GM19193 (cell line): ENCODE data around the gene PDZRN4.

Experiments
- POLR2A ChIP-seq: IDR thresholded peaks from 4 replicates; pipeline ENCODE4 v1.6.1; 2011; ENCODE audit not compliant: insufficient read depth, insufficient read length; ENCODE audit errors: extremely low read depth

The PDZRN4 gene

DNA sequence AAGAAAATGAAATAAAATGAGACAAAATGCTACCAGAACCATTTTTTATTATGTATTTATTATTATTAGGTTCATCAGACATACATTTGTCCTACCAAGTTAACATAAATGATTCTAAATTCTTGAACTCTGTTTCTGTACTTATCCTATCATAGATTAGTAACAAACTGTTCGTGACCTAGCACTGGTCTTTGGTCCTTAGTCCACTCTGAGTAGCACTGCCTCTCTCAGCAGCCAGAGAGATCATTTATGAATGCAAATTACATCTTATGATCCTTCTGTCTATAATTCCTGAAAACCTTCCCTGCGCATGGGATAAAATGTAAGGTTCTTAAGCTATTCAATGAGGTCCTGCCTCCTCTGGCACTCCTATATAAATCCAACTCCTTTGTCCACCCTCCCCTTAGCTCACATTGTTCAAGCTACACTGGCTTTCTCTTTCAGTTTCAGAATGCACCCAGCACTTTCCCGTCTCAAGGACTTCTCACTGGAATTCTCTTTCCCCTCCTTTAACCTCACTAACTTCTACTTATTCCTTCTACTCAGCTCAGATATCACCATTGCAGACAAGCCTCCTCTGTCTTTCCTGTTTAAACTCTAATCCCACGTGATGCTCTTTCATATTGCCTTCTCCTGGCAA, 17.1 kb downstream of the PDZRN4 start:
- TF ChIP-seq POLR2A: no peak

DNA sequence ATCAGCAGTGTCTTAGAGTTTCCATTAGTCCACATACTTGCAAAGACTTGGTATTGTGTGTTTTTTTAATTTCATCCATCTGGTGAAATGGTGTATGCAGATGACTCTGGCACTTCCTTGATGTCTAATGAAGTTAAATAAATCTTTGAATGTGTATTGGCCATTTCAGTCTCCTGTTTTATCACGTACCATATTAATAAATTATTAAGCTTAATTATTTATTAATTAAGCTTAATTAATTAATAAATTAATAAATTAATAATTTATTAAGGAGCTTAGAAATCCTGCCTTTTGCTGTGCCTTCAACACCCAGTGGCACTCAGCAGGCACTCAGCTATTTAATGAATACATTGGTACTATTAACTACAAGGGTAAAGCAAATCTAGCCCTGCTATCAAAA, 18.2 kb downstream of the PDZRN4 start:
- no peak for TF ChIP-seq POLR2A

DNA sequence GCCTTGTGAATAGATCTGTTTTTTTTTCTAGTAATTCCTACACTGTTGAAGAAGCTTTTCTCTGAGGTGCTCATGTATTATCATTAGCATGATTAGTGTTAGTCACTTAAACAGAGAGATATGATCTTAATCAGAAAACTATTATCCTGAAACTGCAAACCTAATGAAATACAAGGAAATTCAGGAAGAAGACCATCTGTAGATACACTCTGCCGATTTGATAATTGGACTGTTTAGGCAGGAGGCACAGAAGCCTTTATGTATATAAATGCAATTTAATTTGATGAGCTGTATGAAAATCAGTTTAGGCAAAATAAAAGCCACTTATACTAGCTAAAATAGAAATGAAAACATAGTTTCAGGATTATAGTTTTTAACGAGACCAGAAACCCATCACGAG, 23.3 kb downstream of the PDZRN4 start:
- TF ChIP-seq POLR2A: no peak

GRCh38 chr12:41212625-41213024, 24.5 kb downstream of the PDZRN4 start:
- TF ChIP-seq POLR2A: no peak

- TF ChIP-seq POLR2A: no peak
These were observed 25.0 kb downstream of the PDZRN4 start for GRCh38 chr12:41213107-41213506.

DNA sequence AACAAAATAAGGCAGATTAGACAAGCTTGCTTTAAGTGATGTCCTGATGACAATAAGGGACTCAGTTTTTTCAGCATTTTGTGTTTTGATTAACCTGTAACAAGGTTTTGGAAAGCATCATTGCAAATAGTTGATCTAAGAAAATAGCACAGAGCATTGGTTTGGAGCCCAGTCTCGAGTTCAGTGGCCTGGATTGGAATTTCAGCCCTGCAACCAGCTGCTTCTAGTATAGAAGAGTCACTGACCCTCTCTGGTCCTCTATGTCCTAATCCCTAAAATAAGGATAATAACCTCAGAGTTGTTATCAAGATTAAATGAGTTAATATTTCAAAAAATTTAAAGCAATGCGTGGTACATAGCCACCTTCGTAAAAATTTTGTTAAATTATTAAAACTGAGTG, 25.5 kb downstream of the PDZRN4 start:
- TF ChIP-seq POLR2A: no peak

DNA sequence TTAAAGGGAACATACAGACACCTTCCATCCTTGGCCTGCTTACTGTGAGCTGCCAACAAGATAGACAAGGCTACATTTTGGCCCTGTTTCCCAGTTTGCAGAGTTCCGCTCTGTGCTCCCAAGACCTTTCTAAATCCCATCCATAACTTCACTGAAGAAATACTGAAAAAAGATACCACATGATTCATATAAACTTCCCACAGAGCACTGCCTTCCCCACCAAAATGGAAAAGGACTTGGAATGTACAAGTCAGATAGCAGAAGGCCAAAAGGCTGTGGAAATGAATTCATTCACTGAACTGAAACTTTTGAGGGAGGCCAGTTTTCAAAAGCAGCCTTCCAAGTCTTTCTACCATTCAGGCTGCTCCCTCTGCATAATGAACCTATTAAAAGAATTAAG, 29.6 kb downstream of the PDZRN4 start:
- no peak for TF ChIP-seq POLR2A

DNA sequence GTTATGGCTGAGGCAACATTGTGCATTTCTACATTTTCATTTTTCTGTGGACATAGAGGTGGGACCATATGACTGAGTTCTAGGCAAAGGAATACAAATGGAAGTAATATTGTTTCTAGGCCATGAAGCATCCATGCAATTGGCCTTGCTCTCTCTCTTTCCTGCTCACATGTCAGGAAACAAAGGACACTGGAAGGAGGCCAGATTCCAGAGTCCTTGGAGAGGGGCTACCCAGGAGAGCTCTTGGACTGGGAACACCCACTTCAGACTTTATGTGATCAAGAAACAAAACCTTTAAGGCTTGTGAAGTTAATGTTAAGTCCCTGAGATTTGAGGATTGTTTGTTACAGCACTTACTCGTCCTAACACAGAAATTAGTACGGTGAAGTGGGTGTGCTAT, 32.8 kb downstream of the PDZRN4 start:
- TF ChIP-seq POLR2A: no peak

DNA sequence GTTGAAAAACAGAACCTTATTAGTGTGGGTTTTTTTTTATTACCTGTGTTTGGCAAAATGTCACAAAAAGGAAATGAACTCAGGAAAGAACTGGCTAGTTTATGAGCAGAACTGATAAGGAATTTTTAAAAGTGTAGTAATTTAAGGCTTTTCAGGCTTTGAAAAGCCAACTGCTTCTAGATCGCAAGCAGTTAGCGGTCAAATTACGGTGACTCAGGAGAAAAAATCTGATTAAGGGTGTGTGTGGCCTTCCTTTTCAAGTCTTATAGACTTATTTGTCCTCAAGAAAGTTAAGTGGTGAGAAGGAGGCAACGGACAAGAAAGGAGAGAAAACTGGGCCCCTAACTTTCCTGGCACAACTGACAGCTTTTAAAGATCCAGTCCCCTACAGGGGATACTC, 33.4 kb downstream of the PDZRN4 start:
- TF ChIP-seq POLR2A: no peak

DNA sequence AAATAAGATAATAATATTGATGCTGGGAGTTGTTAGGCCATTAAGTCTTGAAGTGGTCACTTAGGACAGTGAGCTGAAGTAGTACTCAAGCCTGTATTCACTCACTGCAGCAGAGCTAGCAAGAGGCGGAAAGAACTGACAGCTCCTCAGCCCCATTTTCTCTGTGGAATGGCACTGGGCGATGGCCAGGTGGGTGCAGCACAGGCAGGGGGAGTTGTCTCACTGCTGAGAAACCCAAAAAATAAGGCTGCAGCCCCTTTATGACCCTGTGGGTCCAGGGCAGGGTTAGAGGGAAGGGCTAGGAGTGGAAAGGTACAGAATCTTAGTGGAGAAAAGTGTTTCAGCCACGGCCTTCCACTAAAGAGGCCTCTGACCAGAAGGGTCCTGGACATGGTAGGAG, 35.5 kb downstream of the PDZRN4 start:
- TF ChIP-seq POLR2A: no peak

DNA sequence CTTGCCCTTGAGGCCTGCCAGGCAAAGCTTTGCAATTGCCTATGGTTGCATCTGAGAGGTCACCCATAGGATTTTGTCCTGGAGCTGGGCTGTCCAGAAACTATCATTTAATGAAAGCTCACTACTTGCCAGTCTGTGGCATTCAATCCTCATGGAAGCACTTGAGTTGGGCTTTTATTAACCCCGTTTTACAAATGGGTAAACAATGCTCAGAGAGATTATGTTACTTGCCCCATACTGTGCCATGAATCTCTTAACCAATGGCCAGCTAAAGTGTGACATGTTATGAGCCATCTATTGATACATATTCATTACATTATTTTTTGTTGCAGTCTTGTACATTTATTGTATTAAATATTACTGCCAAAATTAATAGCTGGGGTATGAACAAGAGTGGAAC, 35.9 kb downstream of the PDZRN4 start:
- TF ChIP-seq POLR2A: no peak

DNA sequence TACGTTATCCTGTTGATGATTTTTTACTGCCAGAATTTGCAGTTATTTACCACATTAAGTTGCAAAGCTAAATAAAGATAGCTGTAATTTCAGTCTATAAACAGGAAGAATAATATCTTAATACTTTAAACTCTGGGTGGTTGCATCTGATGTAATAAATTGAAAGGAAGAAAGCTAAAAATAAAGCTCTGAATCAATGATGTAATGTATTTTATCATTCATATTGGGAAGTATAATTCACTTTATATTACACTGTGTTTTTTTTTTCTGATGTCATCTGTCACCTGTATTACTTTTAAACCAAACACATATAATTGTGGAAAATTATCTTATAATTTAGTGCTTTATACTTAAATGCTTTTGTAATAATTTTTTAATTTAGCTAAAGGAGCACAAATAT, 37.1 kb downstream of the PDZRN4 start:
- no peak for TF ChIP-seq POLR2A

DNA sequence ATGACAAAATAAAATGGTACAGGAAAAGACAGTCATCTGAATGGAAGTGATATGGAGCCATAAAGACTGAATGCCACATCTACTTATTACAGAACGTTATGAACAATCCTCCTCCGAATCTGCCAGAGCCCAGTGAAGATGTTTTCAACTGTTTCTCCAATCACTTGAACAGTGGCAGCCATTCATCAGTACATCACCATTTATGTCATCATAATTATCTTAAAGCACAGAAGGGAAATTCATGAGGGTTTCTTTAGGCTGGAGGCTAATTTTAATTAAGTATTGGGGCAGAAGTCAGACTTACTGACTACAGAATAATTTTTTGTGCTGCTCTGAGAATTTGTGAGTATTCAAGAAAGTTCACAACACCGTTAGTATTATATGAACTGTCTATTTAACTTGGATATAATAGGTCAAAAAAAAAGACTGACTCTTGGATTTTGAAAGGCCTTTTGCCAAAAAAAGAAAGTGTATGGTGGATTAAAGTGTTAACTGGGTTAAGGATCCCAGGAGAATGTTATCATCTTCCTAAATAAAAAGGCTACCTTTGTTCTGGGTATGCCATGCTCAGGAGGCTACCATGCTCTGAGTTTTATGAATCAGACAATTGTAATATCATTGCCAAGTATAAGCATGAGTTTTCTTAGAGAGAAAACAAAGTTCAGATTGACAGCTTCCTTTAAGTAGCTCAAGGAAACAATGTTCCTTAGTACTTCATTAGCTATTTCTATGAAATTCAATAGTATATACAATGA, 40.1 kb downstream of the PDZRN4 start:
- TF ChIP-seq POLR2A: no peak

DNA sequence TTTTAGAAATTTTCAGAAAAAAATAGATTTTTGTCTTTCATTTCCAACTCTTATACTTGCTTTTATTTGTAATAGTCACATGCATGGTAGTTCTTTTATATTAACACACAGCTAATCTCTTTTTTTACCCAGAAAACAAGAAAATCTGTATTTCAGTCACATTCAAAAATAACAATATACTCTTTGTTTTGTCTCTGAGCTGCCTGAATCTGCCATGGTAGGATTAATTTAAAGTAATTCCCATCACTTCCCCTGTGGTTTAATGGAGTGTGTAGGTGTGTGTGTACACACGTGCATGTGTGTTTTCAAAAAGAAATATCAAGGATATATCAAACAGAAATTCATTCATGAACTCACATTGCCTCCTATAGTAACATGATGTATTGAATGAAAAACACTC, 42.6 kb downstream of the PDZRN4 start:
- TF ChIP-seq POLR2A: no peak

GRCh38 chr12:41234692-41235091, 46.6 kb downstream of the PDZRN4 start:
- no peak for TF ChIP-seq POLR2A

DNA sequence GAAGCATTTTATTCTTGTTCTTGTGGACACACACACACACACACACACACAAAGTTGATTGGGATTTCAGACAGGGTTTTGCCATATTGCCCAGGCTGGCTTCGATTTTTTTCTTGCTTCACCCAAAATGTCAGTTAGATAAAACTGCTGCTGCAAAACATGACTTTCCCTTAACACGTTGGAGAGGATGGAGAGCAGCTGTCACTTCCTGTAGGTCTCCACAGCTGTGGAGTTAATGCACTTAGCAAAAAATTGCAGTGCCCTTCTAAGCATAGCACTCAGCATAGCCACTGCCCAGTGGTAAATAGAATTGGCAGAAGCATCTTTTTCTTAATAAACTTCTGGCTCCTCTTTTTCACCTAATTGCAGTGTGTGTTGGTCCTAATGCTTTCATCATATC, 54.5 kb downstream of the PDZRN4 start:
- no peak for TF ChIP-seq POLR2A
